K562 (cell line): ENCODE results near the gene MAST4.

Experiments
- CBFB ChIP-seq: sonication (generic); formaldehyde crosslinking; IDR thresholded peaks from 2 replicates; pipeline ENCODE4 v1.4.0; 2020; ENCODE audit warnings: mild to moderate bottlenecking, missing genetic modification reagents
- CREB1 ChIP-seq, 2 experiments: sonication (generic) in 1 of 2; formaldehyde crosslinking in 1 of 2; IDR thresholded peaks; 2 replicates each; pipeline versions ENCODE4 v1.6.1 to v1.8.0; 2012 to 2022; ENCODE audit warnings: inconsistent platforms in 1 of 2, mild to moderate bottlenecking in 1 of 2, missing genetic modification reagents in 1 of 2, moderate library complexity in 1 of 2
- CREBBP ChIP-seq: IDR thresholded peaks from one replicate; pipeline ENCODE4 v1.6.1; 2012; ENCODE audit warnings: low read depth, mild to moderate bottlenecking, control low read depth, inconsistent platforms, low read length
- GABPA ChIP-seq: fragments of 200-800 bp; sonication (Bioruptor generic); conservative IDR thresholded peaks from 2 replicates; pipeline ENCODE4 v1.6.1; 2016; ENCODE audit warnings: low read depth, missing genetic modification characterization, missing compliant biosample characterization
- RCOR1 ChIP-seq, 2 experiments: IDR thresholded peaks; 2 replicates each; pipeline ENCODE4 v1.6.1; 2012; ENCODE audit warnings: low read depth in 2 of 2, low read length in 2 of 2, borderline replicate concordance in 1 of 2, improper control_type of control experiment in 1 of 2
- SP1 ChIP-seq: sonication (generic); formaldehyde crosslinking; IDR thresholded peaks from 2 replicates; pipeline ENCODE4 v1.8.1; 2022; ENCODE audit warnings: mild to moderate bottlenecking, missing genetic modification reagents
- SRSF7 ChIP-seq: fragments of 200-400 bp; formaldehyde crosslinking; optimal IDR thresholded peaks from 2 replicates; pipeline ENCODE3; 2017; ENCODE audit warnings: mild to moderate bottlenecking, low read depth, low read length
- SUPT5H ChIP-seq: fragments of 450-650 bp; IDR thresholded peaks from 2 replicates; pipeline ENCODE4 v1.6.1; 2016
- ZC3H4 ChIP-seq: sonication (generic); formaldehyde crosslinking; IDR thresholded peaks from 2 replicates; pipeline ENCODE4 v1.9.0; 2021; ENCODE audit warnings: missing genetic modification reagents, borderline replicate concordance
- ZNF583 ChIP-seq: fragments of 250-450 bp; sonication (Bioruptor Pico); IDR thresholded peaks from 2 replicates; pipeline ENCODE4 v1.4.0; 2020
- TF ChIP-seq, protein P1 (sequence below): sonication (generic); formaldehyde crosslinking; IDR thresholded peaks from 2 replicates; pipeline ENCODE4 v1.8.1; 2022; ENCODE audit warnings: missing genetic modification reagents
- TF ChIP-seq, protein P2 (sequence below): sonication (generic); formaldehyde crosslinking; IDR thresholded peaks from 2 replicates; pipeline ENCODE4 v1.8.0; 2022; ENCODE audit warnings: mild to moderate bottlenecking, missing genetic modification reagents
- TF ChIP-seq, protein P3 (sequence below): fragments of 450-650 bp; conservative IDR thresholded peaks from 2 replicates; pipeline ENCODE4 v1.6.1; 2016; ENCODE audit warnings: missing genetic modification characterization, low read depth, mild to moderate bottlenecking, missing compliant biosample characterization, moderate library complexity
- TF ChIP-seq, protein P4 (sequence below), 3 experiments: IDR thresholded peaks in 2 of 3; conservative IDR thresholded peaks in 1 of 3; 2 replicates each; pipeline ENCODE4 v1.5.1; 2011 to 2012; ENCODE audit warnings: low read length in 3 of 3, mild to moderate bottlenecking in 3 of 3, control low read depth in 2 of 3, improper control_type of control experiment in 1 of 3, inconsistent platforms in 1 of 3, low read depth in 1 of 3, mixed read lengths in 1 of 3, moderate library complexity in 1 of 3; ENCODE audit not compliant: insufficient read depth in 2 of 3

DNA sequence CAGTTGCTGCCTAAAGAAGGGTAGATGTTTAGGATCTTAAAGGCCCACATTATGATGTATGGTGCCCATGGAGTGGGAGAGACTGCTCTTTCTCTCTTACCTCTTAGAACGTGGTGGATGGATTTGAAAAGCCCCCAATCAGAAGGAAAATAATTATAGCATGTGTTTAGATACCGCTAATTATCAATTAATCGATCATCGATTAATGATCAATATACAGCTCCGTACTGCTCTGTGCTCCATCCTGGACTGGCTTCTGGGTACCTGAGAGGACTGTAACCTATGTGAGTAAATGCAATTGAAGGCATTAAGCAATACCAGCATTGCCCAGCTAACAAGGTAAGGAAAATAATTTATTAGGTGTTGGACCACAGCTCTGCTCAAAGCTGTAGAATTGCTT lies 149.1 kb downstream of the MAST4 start:
- TF ChIP-seq RCOR1 (IDR thresholded peaks at IDR 0.05; ENCODE audit: borderline replicate concordance in 1 of 2, low read depth in 2 of 2, low read length in 2 of 2): no peak
- TF ChIP-seq CREBBP: no peak
- no peak for TF ChIP-seq ZNF583 (CRISPR knock-in tag)
- TF ChIP-seq SRSF7: no peak
- TF ChIP-seq, protein P1, sequence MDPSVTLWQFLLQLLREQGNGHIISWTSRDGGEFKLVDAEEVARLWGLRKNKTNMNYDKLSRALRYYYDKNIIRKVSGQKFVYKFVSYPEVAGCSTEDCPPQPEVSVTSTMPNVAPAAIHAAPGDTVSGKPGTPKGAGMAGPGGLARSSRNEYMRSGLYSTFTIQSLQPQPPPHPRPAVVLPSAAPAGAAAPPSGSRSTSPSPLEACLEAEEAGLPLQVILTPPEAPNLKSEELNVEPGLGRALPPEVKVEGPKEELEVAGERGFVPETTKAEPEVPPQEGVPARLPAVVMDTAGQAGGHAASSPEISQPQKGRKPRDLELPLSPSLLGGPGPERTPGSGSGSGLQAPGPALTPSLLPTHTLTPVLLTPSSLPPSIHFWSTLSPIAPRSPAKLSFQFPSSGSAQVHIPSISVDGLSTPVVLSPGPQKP (CRISPR knock-in tag): no peak
- TF ChIP-seq CREB1 (IDR thresholded peaks at IDR 0.05): no peak
- TF ChIP-seq CREB1 (CRISPR knock-in tag; IDR thresholded peaks at IDR 0.05): no peak
- no peak for TF ChIP-seq ZC3H4 (CRISPR knock-in tag)
- TF ChIP-seq CBFB (CRISPR knock-in tag): no peak
- TF ChIP-seq GABPA (tag): no peak
- TF ChIP-seq, protein P2, sequence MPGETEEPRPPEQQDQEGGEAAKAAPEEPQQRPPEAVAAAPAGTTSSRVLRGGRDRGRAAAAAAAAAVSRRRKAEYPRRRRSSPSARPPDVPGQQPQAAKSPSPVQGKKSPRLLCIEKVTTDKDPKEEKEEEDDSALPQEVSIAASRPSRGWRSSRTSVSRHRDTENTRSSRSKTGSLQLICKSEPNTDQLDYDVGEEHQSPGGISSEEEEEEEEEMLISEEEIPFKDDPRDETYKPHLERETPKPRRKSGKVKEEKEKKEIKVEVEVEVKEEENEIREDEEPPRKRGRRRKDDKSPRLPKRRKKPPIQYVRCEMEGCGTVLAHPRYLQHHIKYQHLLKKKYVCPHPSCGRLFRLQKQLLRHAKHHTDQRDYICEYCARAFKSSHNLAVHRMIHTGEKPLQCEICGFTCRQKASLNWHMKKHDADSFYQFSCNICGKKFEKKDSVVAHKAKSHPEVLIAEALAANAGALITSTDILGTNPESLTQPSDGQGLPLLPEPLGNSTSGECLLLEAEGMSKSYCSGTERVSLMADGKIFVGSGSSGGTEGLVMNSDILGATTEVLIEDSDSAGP (CRISPR knock-in tag): no peak
- TF ChIP-seq, protein P3, sequence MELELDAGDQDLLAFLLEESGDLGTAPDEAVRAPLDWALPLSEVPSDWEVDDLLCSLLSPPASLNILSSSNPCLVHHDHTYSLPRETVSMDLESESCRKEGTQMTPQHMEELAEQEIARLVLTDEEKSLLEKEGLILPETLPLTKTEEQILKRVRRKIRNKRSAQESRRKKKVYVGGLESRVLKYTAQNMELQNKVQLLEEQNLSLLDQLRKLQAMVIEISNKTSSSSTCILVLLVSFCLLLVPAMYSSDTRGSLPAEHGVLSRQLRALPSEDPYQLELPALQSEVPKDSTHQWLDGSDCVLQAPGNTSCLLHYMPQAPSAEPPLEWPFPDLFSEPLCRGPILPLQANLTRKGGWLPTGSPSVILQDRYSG: no peak
- TF ChIP-seq SUPT5H: no peak
- TF ChIP-seq, protein P4, sequence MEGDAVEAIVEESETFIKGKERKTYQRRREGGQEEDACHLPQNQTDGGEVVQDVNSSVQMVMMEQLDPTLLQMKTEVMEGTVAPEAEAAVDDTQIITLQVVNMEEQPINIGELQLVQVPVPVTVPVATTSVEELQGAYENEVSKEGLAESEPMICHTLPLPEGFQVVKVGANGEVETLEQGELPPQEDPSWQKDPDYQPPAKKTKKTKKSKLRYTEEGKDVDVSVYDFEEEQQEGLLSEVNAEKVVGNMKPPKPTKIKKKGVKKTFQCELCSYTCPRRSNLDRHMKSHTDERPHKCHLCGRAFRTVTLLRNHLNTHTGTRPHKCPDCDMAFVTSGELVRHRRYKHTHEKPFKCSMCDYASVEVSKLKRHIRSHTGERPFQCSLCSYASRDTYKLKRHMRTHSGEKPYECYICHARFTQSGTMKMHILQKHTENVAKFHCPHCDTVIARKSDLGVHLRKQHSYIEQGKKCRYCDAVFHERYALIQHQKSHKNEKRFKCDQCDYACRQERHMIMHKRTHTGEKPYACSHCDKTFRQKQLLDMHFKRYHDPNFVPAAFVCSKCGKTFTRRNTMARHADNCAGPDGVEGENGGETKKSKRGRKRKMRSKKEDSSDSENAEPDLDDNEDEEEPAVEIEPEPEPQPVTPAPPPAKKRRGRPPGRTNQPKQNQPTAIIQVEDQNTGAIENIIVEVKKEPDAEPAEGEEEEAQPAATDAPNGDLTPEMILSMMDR (IDR thresholded peaks at IDR 0.05 in 2 of 3, conservative IDR thresholded peaks at IDR 0.05 in 1 of 3; ENCODE audit: insufficient read depth in 2 of 3, low read depth in 1 of 3, low read length in 3 of 3): no peak
- no peak for TF ChIP-seq SP1 (CRISPR knock-in tag)
